ENCODE measurements around the gene TMEM203. TPM values are rescaled to one million over a fixed set of nuclear protein-coding genes. Genes with fewer than 3 reads are reported as not detected.

TMEM203 gene
- polyA plus RNA-seq, 1 donor (not counting 4 experiments of a cell fraction or from before 2014, with no cell fraction given) = 29.2 TPM

- Histone ChIP-seq H3K4me3 (ENCODE audit: control insufficient read depth in 2 of 3, extremely low read depth in 1 of 3, insufficient read depth in 2 of 3, low read depth in 1 of 3, low read length in 3 of 3) (no peak overlapping the region), H4K20me1 (ENCODE audit: control insufficient read depth, extremely low read depth, insufficient read depth, low read length) (no peaks in the 10 kb centered on the region), H3K79me2 (ENCODE audit: control insufficient read depth, insufficient read depth, low read length) (no peaks in the 10 kb centered on the region), H3K27ac (ENCODE audit: control insufficient read depth, insufficient read depth, low read length) (no peak overlapping the region), H3K27me3 (ENCODE audit: control insufficient read depth, extremely low read depth, insufficient read depth, low read length) (peaks cover 6% of the 10 kb centered on the region), H2AFZ (ENCODE audit: control insufficient read depth, low read length) (no peak overlapping the region), H3K9me1 (ENCODE audit: control insufficient read depth, extremely low read depth, insufficient read depth, low read length) (no peaks in the 10 kb centered on the region), H3K4me1 (ENCODE audit: control insufficient read depth, extremely low read depth, insufficient read depth, low read length) (peaks cover 35% of the 10 kb centered on the region), H3K9ac (ENCODE audit: control insufficient read depth, extremely low read depth, insufficient read depth, low read length) (no peak overlapping the region), H3K4me2 (ENCODE audit: control insufficient read depth, extremely low read depth, insufficient read depth, low read depth, low read length) (peak overlapping the region; percentile 69), H3K9me3 (ENCODE audit: control insufficient read depth, low read depth, low read length) (no peaks in the 10 kb centered on the region), H3K36me3 (ENCODE audit: control insufficient read depth in 2 of 2, extremely low read depth in 1 of 2, insufficient read depth in 2 of 2, low read length in 2 of 2) (no peaks in the 10 kb centered on the region)
- DNase-seq (ENCODE audit: low read depth, low spot score) = no peak
- FAIRE-seq = no peak
- TF ChIP-seq CTCF (optimal IDR thresholded peaks at IDR 0.05 in 1 of 3, IDR thresholded peaks at IDR 0.05 in 1 of 3, conservative IDR thresholded peaks at IDR 0.05 in 1 of 3; ENCODE audit: extremely low read depth in 1 of 3, insufficient read depth in 2 of 3, low read length in 3 of 3) (no peak), EZH2 (IDR thresholded peaks at IDR 0.05; ENCODE audit: low read length) (no peak)
- dilution Hi-C loops (cut with MboI; ENCODE audit: extremely low pct_ligation_motif_present, low sequenced_read_pairs) = no loop called here
Measured at GRCh38 chr9:137227853-137228505, 22.5 kb upstream of the TMEM203 start.

GRCh38 chr9:137227054-137227852, 21.8 kb upstream of the TMEM203 start, which contains the start of gene RNF224:
Gene RNF224, plus strand, starts transcription at chr9:137227502. Its CDS starts 834 bp downstream, at chr9:137228336.
- peak in 2 of 3 experiments; percentile 91 to 94 for TF ChIP-seq CTCF (optimal IDR thresholded peaks at IDR 0.05 in 1 of 3, IDR thresholded peaks at IDR 0.05 in 1 of 3, conservative IDR thresholded peaks at IDR 0.05 in 1 of 3; ENCODE audit: extremely low read depth in 1 of 3, insufficient read depth in 2 of 3, low read length in 3 of 3)
- TF ChIP-seq EZH2 (IDR thresholded peaks at IDR 0.05; ENCODE audit: low read length) = no peak
- Histone ChIP-seq H3K9ac (ENCODE audit: control insufficient read depth, extremely low read depth, insufficient read depth, low read length) (peak within 1 kb of the TSS; percentile 41), H3K27ac (ENCODE audit: control insufficient read depth, insufficient read depth, low read length) (peak within 1 kb of the TSS; percentile 25), H3K9me1 (ENCODE audit: control insufficient read depth, extremely low read depth, insufficient read depth, low read length) (no peaks in the 10 kb centered on the region), H3K4me3 (ENCODE audit: control insufficient read depth in 2 of 3, extremely low read depth in 1 of 3, insufficient read depth in 2 of 3, low read depth in 1 of 3, low read length in 3 of 3) (peak within 1 kb of the TSS in 1 of 3 experiments; percentile 20), H2AFZ (ENCODE audit: control insufficient read depth, low read length) (peak within 1 kb of the TSS; percentile 80), H3K36me3 (ENCODE audit: control insufficient read depth in 2 of 2, extremely low read depth in 1 of 2, insufficient read depth in 2 of 2, low read length in 2 of 2) (no peaks in the 10 kb centered on the region), H4K20me1 (ENCODE audit: control insufficient read depth, extremely low read depth, insufficient read depth, low read length) (no peaks in the 10 kb centered on the region), H3K27me3 (ENCODE audit: control insufficient read depth, extremely low read depth, insufficient read depth, low read length) (peaks cover 3% of the 10 kb centered on the region), H3K4me2 (ENCODE audit: control insufficient read depth, extremely low read depth, insufficient read depth, low read depth, low read length) (peak within 1 kb of the TSS; percentile 69), H3K79me2 (ENCODE audit: control insufficient read depth, insufficient read depth, low read length) (no peaks in the 10 kb centered on the region), H3K4me1 (ENCODE audit: control insufficient read depth, extremely low read depth, insufficient read depth, low read length) (peaks cover 40% of the 10 kb centered on the region), H3K9me3 (ENCODE audit: control insufficient read depth, low read depth, low read length) (no peaks in the 10 kb centered on the region)
- DNase-seq (ENCODE audit: low read depth, low spot score) (no peak), FAIRE-seq (peak; percentile 66)
- dilution Hi-C loops (cut with MboI; ENCODE audit: extremely low pct_ligation_motif_present, low sequenced_read_pairs) = no loop called here

All from keratinocyte (primary cell).